Adrenal gland (tissue), 5 donors: ENCODE results near the gene STK35.

Experiments used
- CTCF ChIP-seq, 6 experiments: fragments of 450-650 bp in 4 of 6; fragments of 200-600 bp in 2 of 6; sonication (generic) in 1 of 6; IDR thresholded peaks; 1 replicate in 5 of 6; 2 replicates in 1 of 6; pipeline versions ENCODE4 v1.5.1 to v1.8.0; 2016 to 2021; ENCODE audit warnings: antibody characterized with exemption in 6 of 6, mild to moderate bottlenecking in 2 of 6, moderate library complexity in 1 of 6
- POLR2A ChIP-seq, 2 donors: fragments of 450-650 bp; IDR thresholded peaks; one replicate each; pipeline ENCODE4 v1.6.1; 2017; ENCODE audit warnings: antibody characterized with exemption in 2 of 2, mild to moderate bottlenecking in 2 of 2, moderate library complexity in 1 of 2
- donor health status: DM: no; HTN: no; CAD: no.

DNA sequence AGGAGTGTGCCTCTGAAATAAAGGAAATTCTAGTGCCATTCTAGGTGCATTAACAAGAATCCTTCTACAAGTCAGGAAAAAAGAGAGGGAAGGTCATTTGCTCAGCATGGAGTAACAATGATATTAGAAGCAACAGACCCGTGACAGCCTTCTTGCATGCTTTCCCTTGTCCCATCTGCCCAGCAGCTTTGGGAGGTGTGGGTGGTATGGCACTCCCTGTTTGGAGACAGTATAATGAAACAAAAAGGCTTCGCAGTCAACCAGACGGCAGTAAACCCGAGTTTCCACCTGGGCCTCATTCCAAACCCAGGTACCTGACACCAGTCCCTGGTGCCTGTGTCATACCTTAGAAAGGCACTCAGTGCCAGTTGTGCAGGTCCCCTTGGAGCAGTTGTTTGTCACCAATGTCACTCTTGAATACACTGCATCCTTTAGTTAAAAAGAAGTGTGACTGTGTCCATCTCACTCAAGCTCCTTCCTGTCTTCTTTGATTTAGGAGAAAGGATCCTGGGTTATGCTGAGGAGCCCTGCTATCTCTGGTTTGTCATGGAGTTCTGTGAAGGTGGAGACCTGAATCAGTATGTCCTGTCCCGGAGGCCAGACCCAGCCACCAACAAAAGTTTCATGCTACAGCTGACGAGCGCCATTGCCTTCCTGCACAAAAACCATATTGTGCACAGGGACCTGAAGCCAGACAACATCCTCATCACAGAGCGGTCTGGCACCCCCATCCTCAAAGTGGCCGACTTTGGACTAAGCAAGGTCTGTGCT, 14.7 kb downstream of the STK35 start:
- no peak for TF ChIP-seq CTCF (IDR thresholded peaks at IDR 0.05)
- TF ChIP-seq POLR2A (IDR thresholded peaks at IDR 0.05): no peak
